Breast epithelium (tissue), 4 donors: Measurements from ENCODE around the gene ATM. TPM values are rescaled to one million over a fixed set of nuclear protein-coding genes. Genes with fewer than 3 reads are reported as not detected.
"Not testable (repeated sequence)": the region's sequence is repeated elsewhere in the genome, so short reads cannot be mapped to it uniquely, and the experiment has no call there.

Experiments
- DNase-seq, 2 donors: peaks; one replicate each; pipeline ENCODE4 v3.0.0-alpha.2; 2019; ENCODE audit warnings: low spot score in 2 of 2
- H3K27ac ChIP-seq, 2 donors: fragments of 200-600 bp; sonication (generic) in 1 of 2; one replicate each; pipeline ENCODE4 v1.5.1; 2016 to 2019; ENCODE audit warnings: mild to moderate bottlenecking in 1 of 2
- H3K27me3 ChIP-seq, 2 donors: fragments of 200-600 bp; sonication (generic) in 1 of 2; one replicate each; pipeline versions ENCODE4 v1.5.1 to v1.6.0; 2017 to 2019; ENCODE audit warnings: control low read depth in 1 of 2, mild to moderate bottlenecking in 1 of 2
- H3K36me3 ChIP-seq: fragments of 200-600 bp; one replicate; pipeline ENCODE4 v1.5.1; 2019
- H3K4me1 ChIP-seq, 2 donors: fragments of 200-600 bp; sonication (generic); one replicate each; pipeline ENCODE4 v1.5.1; 2016 to 2019; ENCODE audit warnings: control low read depth in 1 of 2
- H3K4me3 ChIP-seq, 3 donors: fragments of 200-600 bp; sonication (generic); 1 replicate in 2 of 3; 2 replicates in 1 of 3; pipeline ENCODE4 v1.5.1; 2016 to 2019; ENCODE audit warnings: mild to moderate bottlenecking in 3 of 3, moderate library complexity in 2 of 3
- H3K9me3 ChIP-seq, 2 donors: fragments of 200-600 bp; sonication (generic) in 1 of 2; one replicate each; pipeline ENCODE4 v1.5.1; 2016 to 2019; ENCODE audit warnings: control low read depth in 1 of 2
- CTCF ChIP-seq, 3 donors: fragments of 450-650 bp; IDR thresholded peaks; one replicate each; pipeline ENCODE4 v1.5.1; 2016 to 2017; ENCODE audit warnings: antibody characterized with exemption in 3 of 3, mild to moderate bottlenecking in 3 of 3, moderate library complexity in 3 of 3
- POLR2A ChIP-seq: fragments of 450-650 bp; IDR thresholded peaks from one replicate; pipeline ENCODE4 v1.6.1; 2016; ENCODE audit warnings: antibody characterized with exemption, mild to moderate bottlenecking, moderate library complexity
- POLR2AphosphoS5 ChIP-seq, 3 donors: sonication (generic); formaldehyde crosslinking; IDR thresholded peaks; one replicate each; pipeline ENCODE4 v1.6.1; 2017; ENCODE audit warnings: antibody characterized with exemption in 3 of 3
- intact Hi-C: fragments of 100-400 bp; cut with DNase I; formaldehyde crosslinking; loops from one replicate; pipeline ENCODE4 v1.15.1; 2023; ENCODE audit warnings: low total_unique reads
- total RNA-seq, 3 donors: library from RNA; depleted of rRNA; stranded (reverse); fragments of >200 nt; gene quantifications; one replicate each; pipeline ENCODE4 v1.1.0, GENCODE V29; 2016

Gene ATM
- total RNA-seq, 3 donors from 2014 or later, result 84.7 to 117 (median 91.4) TPM

- H3K9me3 ChIP-seq, result no peaks in the 10 kb centered on the region
These were observed 145.3 kb downstream of the ATM start for GRCh38 chr11:108368134-108368533.

GRCh38 chr11:108369064-108369463, 146.2 kb downstream of the ATM start:
- H3K4me1 ChIP-seq, result no peaks in the 10 kb centered on the region
- no peaks in the 10 kb centered on the region for H3K36me3 ChIP-seq
- no peaks in the 10 kb centered on the region for H3K27me3 ChIP-seq
- TF ChIP-seq POLR2AphosphoS5 (IDR thresholded peaks at IDR 0.05), result no peak
- TF ChIP-seq CTCF (IDR thresholded peaks at IDR 0.05), result no peak
- no peak for TF ChIP-seq POLR2A
- H3K4me3 ChIP-seq, result no peak overlapping the region
- intact Hi-C loops, result no loop called here
- no peak overlapping the region for H3K27ac ChIP-seq
- DNase-seq, result no peak
- peaks cover 0 to 6% of the 10 kb centered on the region in 2 donors for H3K9me3 ChIP-seq

More at GRCh38 chr11:108368134-108368533, 145.3 kb downstream of the ATM start:
- Histone ChIP-seq H3K36me3 (no peaks in the 10 kb centered on the region), H3K27ac (no peak overlapping the region), H3K4me3 (no peak overlapping the region), H3K4me1 (no peaks in the 10 kb centered on the region), H3K27me3 (no peaks in the 10 kb centered on the region)
- TF ChIP-seq POLR2AphosphoS5 (IDR thresholded peaks at IDR 0.05) (no peak), POLR2A (no peak), CTCF (IDR thresholded peaks at IDR 0.05) (no peak)
- intact Hi-C loops, result no loop called here
- no peak for DNase-seq

- Histone ChIP-seq H3K27me3 (no peaks in the 10 kb centered on the region), H3K9me3 (peaks cover 0 to 7% of the 10 kb centered on the region in 2 donors), H3K4me3 (no peak overlapping the region), H3K27ac (no peak overlapping the region), H3K4me1 (no peaks in the 10 kb centered on the region), H3K36me3 (no peaks in the 10 kb centered on the region)
- intact Hi-C loops, result no loop called here
- no peak for DNase-seq
- TF ChIP-seq POLR2AphosphoS5 (IDR thresholded peaks at IDR 0.05) (no peak), CTCF (IDR thresholded peaks at IDR 0.05) (no peak), POLR2A (no peak)
These were observed 147.4 kb downstream of the ATM start for GRCh38 chr11:108370315-108370714.

GRCh38 chr11:108370990-108371389, 148.1 kb downstream of the ATM start:
- Histone ChIP-seq H3K27me3 (no peaks in the 10 kb centered on the region), H3K36me3 (no peaks in the 10 kb centered on the region), H3K27ac (no peak overlapping the region), H3K4me3 (no peak overlapping the region), H3K9me3 (peaks cover 0 to 7% of the 10 kb centered on the region in 2 donors), H3K4me1 (no peaks in the 10 kb centered on the region)
- TF ChIP-seq POLR2A, result no peak
- TF ChIP-seq CTCF (IDR thresholded peaks at IDR 0.05), result no peak
- TF ChIP-seq POLR2AphosphoS5 (IDR thresholded peaks at IDR 0.05), result no peak
- intact Hi-C loops, result no loop called here
- DNase-seq, result no peak

GRCh38 chr11:108373505-108373904, 150.6 kb downstream of the ATM start:
- H3K27ac ChIP-seq, H3K4me1 ChIP-seq, H3K4me3 ChIP-seq, intact Hi-C loops, H3K9me3 ChIP-seq, H3K36me3 ChIP-seq, DNase-seq, H3K27me3 ChIP-seq: not testable (repeated sequence)

- H3K36me3 ChIP-seq, result no peaks in the 10 kb centered on the region
These were observed 165.7 kb downstream of the ATM start for GRCh38 chr11:108388576-108388975.

More at GRCh38 chr11:108388576-108388975, 165.7 kb downstream of the ATM start:
- no peaks in the 10 kb centered on the region for H3K27me3 ChIP-seq
- TF ChIP-seq POLR2AphosphoS5 (IDR thresholded peaks at IDR 0.05) (no peak), POLR2A (no peak), CTCF (IDR thresholded peaks at IDR 0.05) (no peak)
- no peak overlapping the region for H3K4me3 ChIP-seq
- no peak for DNase-seq
- intact Hi-C loops, result no loop called here
- no peaks in the 10 kb centered on the region for H3K4me1 ChIP-seq
- H3K27ac ChIP-seq, result no peak overlapping the region
- H3K9me3 ChIP-seq, result no peaks in the 10 kb centered on the region
